Glomerular endothelial cell (primary cell): ENCODE measurements around the gene RAP1A. TPM values are rescaled to one million over a fixed set of nuclear protein-coding genes. Genes with fewer than 3 reads are reported as not detected.
"Not testable (repeated sequence)": the region's sequence is repeated elsewhere in the genome, so short reads cannot be mapped to it uniquely, and the experiment has no call there.

ENCODE experiments used
- DNase-seq: peaks from one replicate; pipeline ENCODE4 v3.0.0-alpha.2; 2011; ENCODE audit warnings: low read depth, low spot score; ENCODE audit errors: extremely low read depth
- total RNA-seq: library from RNA; depleted of rRNA; stranded (reverse); fragments of >200 nt; gene quantifications from 2 replicates; pipeline ENCODE4 v1.2.3, GENCODE V29; 2015

RAP1A gene
- total RNA-seq, 1 donor from 2014 or later, result 41.4 TPM

DNA sequence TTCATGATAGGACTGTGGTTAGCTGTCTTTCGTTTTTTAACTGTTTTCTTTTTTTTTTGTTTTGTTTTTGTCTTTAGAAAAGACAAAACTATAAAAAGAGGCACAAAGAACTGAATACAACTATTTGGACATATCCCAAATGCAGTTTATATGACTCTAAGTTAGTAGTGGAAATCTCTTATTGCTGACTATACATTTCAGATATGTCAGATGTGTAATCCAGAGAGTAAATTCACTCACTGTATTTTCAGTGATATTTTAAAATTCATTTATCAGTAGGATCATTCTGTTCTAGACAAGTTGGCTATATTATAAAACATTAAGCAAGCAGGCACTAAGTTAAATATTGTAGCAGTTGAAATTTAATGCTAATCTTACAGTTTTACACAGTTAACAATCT, 5.7 kb downstream of the RAP1A start:
- no peak for DNase-seq

DNA sequence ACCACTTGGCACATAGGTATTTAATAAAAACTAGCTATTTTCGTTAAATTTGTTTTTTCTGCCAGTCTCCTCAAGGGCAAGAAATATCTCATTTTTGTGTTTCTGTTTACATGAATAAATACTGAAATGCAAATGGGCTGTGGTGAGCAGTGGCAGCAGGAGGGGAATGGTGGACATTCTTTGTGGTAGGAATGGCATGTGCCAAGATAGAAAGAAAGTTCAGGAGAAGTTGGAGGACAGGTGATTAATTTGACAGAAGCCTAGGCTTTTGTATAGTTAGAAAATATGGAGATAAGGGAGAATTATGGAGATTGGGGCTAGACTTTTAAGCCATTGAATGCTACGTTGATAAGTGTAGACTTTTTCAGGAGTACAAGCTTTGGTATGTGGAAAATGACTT, 8.6 kb downstream of the RAP1A start:
- DNase-seq, result no peak

- DNase-seq, result no peak
Observed at GRCh38 chr1:111629190-111629954, 9.8 kb downstream of the RAP1A start.

DNA sequence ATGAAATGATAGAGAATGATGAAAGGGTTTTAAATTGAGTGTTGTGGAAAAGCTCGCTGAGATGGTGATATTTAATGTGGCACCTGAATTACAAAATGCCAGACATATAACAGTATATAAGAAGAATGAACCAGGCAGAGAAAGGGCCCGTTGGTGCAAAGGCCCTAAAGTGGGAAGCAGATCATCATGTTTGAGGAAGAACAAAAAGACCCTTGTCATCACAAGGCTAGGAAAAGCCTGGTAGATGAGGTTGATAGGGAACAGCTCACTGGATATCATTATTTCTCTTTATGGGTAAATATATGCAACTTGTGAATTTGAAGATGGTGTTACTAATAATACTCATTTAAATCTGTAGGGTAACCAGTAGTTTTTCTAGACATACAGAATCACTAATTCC, 11.0 kb downstream of the RAP1A start:
- no peak for DNase-seq

DNA sequence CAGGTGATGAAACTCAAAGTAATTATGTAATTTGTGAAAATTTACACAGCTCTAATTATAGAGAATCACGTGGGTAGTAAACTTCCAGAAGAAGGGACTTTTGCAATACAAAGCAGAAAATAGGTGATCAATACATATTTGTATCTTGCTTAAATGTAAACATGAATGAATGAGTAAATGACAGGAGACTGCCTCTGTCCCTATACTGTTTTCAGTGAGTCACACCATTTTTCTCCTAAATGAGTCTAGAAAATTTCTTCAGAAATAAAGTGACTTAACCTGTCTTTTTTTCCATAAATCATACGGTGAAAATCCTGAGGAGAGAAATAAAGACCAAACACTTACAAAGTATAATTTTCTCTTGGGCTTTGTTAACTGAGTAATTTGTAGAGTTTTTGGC, 11.9 kb downstream of the RAP1A start:
- DNase-seq, result no peak

DNA sequence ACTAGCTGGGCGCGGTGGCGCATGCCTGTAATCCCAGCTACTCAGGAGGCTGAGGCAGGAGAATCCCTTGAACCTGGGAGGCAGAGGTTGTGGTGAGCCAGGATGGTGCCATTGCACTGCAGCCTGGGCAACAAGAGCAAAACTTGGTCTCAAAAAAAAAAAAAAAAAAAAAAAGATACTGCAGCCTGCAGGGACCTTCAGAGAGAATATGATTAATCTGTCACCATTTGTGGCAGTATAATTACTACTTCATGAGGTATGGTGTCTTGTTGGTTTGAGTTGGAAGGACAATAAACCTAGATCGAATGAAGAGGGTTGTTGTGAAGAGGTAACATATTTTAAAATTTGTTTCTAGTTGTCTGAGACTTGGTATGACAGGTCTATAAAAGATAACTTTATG, 13.2 kb downstream of the RAP1A start:
- DNase-seq, result not testable (repeated sequence)

- no peak for DNase-seq
Observed at GRCh38 chr1:111633736-111634247, 14.2 kb downstream of the RAP1A start.

DNA sequence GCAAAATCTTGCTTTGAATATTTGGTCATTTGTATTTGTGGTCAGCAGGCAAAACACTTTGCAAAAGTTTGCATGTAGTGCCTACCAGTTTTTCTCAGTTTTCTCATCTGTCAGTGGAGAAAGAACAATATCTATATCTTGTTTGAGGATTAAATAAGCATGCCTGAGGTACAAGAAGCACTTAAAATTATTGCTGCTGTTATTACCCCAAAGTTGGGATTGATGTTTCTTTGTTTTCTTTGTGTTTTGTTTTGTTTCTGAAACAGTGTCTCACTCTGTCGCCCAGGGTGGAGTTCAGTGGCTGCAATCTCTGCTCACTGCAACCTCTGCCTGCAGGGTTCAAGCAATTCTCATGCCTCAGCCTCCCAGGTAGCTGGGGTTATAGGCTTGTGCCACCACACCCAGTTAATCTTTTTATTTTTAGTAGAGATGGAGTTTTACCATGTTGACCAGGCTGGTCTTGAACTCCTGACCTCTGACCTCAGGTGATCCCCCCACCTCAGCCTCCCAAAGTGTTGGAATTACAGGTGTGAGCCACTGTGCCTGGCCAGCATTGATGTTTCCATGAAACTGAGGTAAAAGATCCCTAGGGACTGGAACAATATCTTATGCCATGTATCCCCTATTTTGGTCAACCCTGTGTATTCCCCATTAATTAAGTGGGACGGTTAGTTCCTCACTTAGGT, 15.9 kb downstream of the RAP1A start:
- DNase-seq, result no peak

DNA sequence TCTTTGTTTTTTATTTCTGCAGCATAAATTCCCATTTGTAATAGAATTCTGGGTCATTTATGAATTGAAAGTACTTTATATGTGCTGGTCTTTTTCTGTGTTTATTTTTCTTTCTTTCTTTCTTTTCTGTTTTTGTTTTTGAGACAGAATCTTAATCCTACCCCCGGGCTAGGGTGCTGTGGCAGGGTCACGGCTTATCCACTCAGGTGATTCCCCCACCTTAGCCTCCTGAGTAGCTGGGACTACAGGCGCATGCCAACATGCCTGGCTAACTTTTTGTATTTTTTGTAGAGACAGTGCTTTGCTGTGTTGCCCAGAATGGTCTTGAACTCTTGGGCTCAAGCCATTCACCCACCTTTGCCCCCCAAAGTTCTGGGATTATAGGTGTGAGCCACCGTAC, 18.7 kb downstream of the RAP1A start:
- DNase-seq, result no peak

DNA sequence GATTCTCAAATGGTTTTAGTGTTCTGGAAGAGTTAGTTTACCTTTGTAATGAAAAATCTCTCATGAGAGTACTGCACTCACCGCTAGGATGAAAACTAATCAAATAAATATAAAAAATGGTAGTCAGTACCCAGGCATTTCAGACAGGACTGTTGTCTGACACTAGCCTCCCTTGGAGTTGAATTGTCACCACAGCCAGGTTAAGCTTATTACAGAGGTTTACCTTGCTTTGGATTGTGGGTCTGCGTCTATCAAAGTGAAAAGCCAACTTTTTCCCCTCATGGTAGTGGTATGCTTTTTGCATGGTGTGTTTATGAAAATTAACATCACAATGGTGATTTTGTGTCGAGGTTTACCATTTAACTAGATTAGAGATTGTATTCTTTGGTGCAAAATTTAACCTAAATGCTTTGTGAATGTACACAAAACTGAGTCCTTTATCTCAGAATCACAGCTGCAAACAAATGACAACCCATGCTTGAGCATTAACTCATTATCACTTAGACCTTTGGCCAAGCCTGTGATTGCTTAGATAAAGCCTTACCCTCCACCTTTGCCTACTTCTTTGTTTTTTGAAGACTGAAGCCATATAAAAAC, 20.1 kb downstream of the RAP1A start:
- DNase-seq, result no peak

DNA sequence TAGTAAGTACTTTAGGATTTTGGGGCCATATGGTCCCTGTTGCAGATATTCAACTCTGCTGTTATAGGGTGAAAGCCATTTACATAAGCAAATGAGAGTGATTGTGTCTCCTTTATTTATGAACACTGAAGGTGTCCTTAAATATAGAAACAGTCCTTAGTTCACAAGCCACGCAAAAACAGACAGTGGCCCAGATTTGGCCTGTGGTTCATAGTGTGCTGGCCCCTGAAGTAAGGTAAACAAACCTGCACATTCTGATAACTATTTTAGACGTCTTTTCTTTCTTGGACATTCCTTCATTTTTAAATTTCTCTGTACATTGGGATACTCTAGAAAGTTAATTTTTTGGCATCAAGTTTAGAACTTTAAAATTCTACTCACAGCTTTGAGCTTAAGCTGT, 23.5 kb downstream of the RAP1A start:
- DNase-seq, result no peak

GRCh38 chr1:111643696-111644095, 24.1 kb downstream of the RAP1A start:
- no peak for DNase-seq

GRCh38 chr1:111644506-111644905, 24.9 kb downstream of the RAP1A start:
- no peak for DNase-seq

- DNase-seq, result no peak
Observed at GRCh38 chr1:111647736-111648135, 28.1 kb downstream of the RAP1A start.

- DNase-seq, result no peak
Observed at GRCh38 chr1:111648806-111649205, 29.2 kb downstream of the RAP1A start.

DNA sequence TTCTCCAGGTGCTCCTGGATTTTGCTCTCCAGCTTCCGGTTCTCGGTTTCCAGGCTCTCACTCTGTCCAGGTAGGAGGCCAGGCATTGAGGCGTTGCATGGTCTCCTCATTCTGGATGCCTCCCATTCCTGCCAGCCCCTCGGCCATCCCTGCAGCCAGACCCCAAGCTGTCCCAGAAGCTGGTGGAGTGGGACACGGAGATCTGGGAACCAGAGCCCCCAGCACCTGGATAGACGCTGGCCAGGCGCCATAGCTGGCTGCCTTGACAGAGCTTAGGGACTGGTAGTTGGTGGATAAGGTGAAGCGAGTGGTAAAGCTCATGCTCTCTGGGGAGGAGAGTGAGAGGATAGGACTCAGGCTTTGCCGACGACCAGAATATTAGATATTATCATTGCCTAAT, 29.6 kb downstream of the RAP1A start:
- DNase-seq, result no peak

- no peak for DNase-seq
Observed at GRCh38 chr1:111649648-111650047, 30.1 kb downstream of the RAP1A start.

DNA sequence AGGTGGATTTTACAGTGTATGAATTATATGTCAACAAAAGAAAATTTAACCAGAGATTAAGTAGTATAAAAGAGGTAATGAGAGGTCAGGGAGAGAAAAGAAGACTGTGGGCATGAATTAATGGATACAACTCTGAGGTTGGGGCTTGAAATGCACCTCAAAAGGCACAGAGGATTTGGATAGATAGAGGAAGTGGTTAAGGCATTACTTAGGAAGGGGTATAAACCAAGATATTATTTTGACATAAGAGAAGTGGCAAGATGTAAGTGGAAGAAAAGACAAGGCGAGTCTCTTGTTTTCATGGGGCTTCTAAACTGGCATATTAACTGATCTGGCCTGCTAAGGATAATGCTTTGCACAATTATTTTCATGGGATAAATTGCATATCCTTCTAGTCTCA, 34.1 kb downstream of the RAP1A start:
- DNase-seq, result no peak

DNA sequence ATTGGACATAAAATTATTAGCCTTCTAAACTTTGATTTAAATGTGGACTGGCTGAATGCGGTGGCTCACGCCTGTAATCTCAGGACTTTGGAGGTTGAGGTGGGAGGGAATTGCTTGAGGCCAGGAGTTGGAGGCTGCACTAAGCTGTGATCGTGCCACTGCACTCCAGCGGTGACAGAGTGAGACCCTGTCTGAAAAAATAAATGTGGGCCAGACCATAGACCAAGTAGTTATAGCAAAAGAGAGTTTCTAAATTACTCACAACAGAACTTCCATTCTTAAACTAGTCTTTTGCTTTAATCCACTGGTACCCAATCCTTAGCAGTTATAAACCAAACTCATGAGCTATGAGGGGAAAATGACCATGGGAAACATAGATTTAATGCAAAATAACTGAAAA, 35.2 kb downstream of the RAP1A start:
- DNase-seq, result no peak

GRCh38 chr1:111656086-111657017, 36.8 kb downstream of the RAP1A start:
- peak; percentile 37 for DNase-seq

DNA sequence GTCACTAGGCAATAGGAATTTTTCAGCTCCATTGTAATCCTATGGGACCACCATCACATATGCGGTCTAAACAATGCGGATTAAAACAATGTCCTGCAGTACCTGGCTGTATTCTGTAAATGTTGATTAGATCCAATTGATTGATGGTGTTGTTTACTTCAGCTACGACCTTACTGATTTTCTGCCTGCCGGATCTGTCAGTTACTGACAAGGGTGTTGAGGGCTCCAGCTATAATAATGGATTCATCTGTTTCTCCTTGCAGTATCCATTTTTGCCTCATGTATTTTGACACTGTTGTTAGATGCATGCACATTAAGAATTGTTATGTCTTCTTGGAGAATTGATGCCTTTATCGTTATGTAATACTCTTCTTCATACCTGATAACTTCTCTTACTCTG, 39.0 kb downstream of the RAP1A start:
- no peak for DNase-seq
